COLO668 (cell line): ENCODE data around the gene IFIT3.
A peak's percentile ranks its signal among the peaks of the same experiment; 100 is the strongest.
"Not testable (repeated sequence)": the region's sequence is repeated elsewhere in the genome, so short reads cannot be mapped to it uniquely, and the experiment has no call there.

ENCODE experiments used
- DNase-seq: peaks from one replicate; lab custom pipeline; 2025; ENCODE audit not compliant: unreplicated experiment; lab: John Stamatoyannopoulos, UW

IFIT3 gene

GRCh38 chr10:89327803-89328441 is at the start of gene IFIT3:
TSS of gene IFIT3 (plus strand) at chr10:89327997. CDS start at chr10:89328074, 77 bp downstream.
- peak; percentile 3 for DNase-seq

DNA sequence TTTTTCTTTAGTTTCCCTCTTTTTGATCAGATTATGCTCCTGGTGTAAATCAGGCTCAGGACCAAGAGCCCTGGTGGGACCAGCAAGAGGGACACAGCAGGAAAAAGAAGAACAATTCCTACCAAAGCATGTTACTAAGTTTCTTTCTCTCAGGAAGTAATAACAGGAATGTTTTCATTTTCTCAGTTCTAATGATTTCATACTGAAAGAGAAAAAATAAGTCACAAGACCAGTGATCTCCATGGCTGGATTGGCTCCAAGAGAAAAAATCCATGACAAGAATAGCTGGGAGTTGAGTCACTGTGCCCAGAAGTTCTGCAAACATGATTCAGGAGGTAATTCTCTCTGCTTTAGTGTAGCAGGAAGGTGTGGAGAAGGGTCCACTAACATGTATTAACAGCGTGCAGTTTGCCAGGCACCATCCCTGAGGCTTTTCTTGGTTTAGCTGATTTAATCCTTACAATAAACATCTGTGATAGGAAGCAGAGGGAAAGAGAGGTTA is 49.7 kb upstream of the IFIT3 start:
- no peak for DNase-seq

GRCh38 chr10:89278900-89279392 is 48.9 kb upstream of the IFIT3 start:
- no peak for DNase-seq

DNA sequence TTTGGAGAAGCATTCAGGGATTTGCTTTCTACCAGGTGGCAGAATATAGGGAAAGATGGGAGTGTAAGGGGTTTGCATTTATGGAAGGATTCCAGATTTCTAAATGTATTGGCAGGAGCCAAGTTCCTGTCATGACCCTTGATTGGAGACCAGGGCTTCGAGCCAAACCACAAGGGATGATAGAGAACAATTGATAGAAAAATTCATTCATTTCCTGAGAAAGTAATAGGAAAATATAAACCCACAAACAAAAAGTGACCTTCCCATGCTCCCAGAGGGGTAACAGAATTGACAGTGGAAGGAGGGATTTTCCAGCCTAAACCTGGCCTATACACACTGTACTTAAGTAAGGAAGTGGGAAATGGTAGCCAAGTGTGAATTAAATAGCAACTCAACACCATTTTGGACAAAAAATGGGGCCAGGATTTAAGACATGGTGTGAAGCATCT is 48.4 kb upstream of the IFIT3 start:
- no peak for DNase-seq

DNA sequence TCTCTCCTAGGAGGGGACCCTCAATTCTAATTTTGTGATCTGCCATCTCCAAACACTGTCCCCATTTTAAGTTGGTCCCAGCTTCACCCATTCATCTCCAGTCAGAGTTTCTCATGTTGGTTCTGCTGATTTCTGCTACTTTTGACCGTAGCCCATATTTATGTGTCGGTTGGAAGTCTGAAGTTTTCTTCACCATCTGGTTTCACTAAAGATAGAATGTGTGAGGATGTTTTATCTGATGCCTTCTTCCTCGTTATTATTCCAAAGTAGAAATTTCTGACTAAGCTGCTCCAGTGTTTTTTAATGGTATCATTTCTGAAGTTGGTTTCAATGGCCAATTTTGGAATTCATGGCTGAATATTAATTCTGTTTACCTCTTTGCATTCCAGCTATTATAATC is 47.3 kb upstream of the IFIT3 start:
- DNase-seq, result no peak

DNA sequence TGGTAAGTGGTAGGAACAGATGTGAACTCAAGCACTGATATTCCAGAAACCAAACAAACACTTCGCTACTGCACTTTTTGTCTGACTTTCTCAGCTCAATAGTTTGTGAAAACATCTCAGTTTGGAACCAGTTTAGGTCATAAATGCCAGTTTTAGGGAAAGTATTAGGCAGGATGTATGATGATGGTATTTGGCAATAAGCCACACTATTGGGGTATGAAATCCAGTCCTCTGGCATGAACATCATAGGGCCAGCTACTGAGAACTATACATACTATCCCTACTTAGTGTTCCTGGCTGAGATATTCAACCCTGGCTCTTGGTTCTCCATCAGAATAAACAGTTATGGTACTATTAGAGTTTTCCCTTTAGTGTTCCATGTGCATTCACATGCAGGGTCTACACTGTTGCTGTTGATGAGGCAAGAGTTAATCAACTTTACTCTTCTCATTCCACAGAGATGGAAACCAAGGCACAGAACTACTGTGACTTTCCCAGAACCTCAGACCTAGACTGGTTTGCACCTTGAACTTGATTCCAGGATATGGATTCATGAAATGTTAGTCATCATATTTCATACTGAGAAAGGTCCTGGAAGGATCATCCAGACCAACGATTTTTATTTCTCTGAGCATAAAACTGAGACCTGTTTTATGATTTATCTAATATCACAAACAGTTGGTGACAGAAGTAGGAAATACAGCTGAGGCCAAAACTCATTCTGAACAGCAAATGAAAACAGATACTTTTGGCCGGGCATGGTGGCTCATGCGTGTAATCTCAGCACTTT is 46.0 kb upstream of the IFIT3 start:
- DNase-seq, result no peak

DNA sequence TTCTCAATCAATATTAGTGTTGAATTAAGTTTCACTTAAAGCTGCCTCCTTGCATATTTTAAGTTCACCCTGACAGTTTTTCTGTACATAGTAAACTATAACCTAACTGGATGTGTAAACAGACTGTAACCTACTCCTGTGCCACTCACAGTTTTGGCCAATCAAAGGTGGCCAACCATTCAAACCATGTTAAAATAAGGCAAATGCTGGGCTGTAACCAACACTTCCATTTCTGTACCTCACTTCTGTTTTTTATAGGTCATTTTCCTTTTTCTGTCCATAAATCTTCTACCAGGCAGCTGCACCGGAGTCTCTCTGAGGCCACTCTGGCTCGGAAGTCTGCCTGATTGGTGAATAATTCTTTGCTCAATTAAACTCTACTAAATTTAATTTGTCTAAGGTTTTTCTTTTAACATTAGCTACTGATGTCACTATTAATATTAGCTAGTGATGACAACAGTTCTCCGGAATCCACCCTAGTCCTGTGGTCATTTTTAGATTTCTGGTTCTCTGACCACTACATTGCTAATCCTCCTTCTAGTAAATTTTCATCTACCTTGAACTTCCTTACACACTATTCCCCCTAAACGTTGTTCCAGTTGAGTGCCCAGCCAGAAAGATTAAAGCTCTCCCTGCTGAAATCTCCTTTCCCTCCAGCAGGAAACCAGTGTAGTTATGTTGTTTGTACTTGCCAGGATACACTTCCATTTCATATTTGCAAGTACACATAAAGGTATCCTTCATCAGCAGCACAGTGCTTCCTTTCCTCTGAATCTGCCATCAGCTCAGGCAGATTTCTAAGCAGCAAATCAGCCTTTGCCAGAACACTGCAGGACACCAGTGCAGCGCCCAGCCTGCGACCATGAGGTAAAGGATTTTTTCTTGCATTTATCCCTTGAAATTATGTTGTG is 44.5 kb upstream of the IFIT3 start:
- DNase-seq, result no peak

GRCh38 chr10:89283936-89284475 is 43.8 kb upstream of the IFIT3 start:
- no peak for DNase-seq

DNA sequence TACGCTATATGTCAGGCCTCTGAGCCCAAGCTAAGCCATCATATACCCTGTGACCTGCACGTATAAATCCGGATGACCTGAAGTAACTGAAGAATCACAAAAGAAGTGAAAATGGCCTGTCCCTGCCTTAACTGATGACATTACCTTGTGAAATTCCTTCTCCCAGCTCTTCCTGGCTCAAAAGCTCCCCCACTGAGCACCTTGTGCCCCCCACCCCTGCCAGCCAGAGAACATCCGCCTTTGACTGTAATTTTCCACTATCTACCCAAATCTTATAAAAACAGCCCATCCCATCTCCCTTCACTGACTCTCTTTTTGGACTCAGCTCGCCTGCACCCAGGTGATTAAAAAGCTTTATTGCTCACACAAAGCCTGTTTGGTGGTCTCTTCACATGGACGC is 43.1 kb upstream of the IFIT3 start:
- not testable (repeated sequence) for DNase-seq

GRCh38 chr10:89285303-89285702 is 42.5 kb upstream of the IFIT3 start:
- DNase-seq, result not testable (repeated sequence)

GRCh38 chr10:89294721-89295239 is 33.0 kb upstream of the IFIT3 start:
- no peak for DNase-seq

- DNase-seq, result no peak
Measured at GRCh38 chr10:89295597-89295996, 32.2 kb upstream of the IFIT3 start.

DNA sequence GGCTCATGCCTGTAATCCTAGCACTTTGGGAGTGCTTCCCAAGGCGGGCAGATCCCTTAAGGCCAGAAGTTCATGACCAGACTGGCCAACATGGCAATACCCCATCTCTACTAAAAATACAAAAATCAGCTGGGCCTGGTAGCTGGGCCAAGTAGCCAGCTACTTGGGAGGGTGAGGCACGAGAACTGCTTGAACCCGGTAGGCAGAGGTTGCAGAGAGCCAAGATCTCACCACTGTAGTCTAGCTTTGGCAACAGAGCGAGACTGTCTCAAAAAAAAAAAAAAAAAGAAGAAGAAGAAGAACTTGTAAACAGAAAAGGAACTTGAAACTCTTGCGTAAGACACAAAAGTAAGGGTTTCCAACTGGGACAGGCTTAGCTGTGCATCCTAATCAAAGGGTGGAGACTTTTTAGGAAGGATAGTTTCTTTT is 31.6 kb upstream of the IFIT3 start:
- no peak for DNase-seq

DNA sequence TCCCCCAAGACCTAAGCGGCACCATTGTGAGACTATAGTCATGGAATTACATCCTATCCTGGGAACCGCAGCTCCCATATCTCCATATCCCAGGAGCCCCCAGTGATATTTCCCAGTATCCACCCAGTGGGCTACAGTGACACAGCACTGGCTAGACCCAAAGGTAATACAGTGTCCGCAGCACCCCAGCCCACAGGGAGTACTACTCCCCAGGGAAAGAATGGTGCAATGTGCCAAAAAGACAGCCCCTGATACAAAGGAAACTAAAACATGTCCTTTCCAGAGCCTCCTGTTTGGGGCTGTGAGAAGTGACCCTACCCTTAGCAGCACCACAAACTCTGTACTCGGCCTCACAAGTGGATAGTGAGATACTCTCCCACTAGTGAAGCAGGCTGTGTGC is 30.4 kb upstream of the IFIT3 start:
- no peak for DNase-seq

DNA sequence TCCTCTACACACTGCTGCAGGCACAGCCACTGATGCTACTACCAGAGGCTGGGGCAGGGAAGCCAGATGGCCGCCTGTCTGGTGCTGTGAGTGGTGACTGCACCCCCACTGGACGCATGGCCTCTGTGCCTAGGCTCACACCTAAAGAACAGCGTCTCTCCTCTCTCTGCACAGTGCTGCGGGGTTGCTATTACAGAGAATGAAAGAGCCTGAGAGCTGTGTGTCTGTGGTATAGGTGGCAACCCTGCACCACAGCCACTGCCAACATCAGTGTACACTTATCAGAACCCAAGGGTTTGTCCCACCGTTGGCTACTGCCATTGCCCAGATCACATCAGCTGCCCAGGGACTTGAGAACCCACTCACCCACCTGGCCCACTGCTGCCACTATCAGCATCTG is 30.0 kb upstream of the IFIT3 start:
- DNase-seq, result no peak

GRCh38 chr10:89299031-89299430 is 28.8 kb upstream of the IFIT3 start:
- no peak for DNase-seq

DNA sequence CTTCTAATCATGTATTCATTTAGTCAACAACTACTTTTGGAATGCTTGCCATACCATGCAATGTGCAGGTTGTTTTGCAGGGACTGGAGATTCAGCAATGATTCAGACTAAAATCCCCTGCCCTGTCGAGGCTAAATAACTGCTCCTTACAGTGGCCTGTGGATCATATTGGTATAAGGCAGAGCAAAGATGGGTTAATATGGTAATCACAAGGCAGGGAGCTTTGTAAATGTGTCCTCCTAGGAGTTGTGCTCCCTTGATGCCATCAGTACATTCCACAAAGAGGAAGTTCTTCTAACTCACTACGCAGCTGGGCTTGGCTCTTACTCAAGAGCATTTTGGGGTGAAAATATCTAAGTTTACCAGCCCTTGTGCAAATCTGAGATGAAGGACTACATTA is 26.6 kb upstream of the IFIT3 start:
- no peak for DNase-seq

- DNase-seq, result peak; percentile 22
Measured at GRCh38 chr10:89301721-89302445, 25.9 kb upstream of the IFIT3 start, which contains the start of gene IFIT2. TSS of gene IFIT2 (plus strand) at chr10:89302046. CDS start at chr10:89302124, 78 bp downstream.

- no peak for DNase-seq
Measured at GRCh38 chr10:89302625-89303024, 25.2 kb upstream of the IFIT3 start.

DNA sequence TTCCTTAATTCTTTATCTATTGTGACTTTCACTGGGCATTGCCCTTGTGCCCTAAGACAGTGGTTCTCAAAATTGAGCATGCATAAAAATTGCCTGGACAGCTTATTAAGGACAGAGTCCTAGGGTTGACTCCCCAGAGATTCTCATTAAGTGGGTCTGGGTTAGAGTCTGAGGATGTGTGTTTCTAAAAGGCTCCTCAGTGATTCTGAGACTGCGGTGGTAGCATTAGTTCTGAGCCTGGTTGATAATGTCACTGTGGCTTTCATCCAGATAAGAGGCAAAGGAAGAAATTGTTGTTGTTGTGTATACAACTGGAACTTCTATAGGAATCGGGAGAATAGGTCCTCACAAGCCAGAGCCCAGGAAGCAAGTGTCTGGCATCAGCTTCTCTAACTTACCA is 24.6 kb upstream of the IFIT3 start:
- DNase-seq, result no peak
